ENCODE results near the gene P2RY14.
"Not testable (repeated sequence)": the region's sequence is repeated elsewhere in the genome, so short reads cannot be mapped to it uniquely, and the experiment has no call there.

Gene P2RY14

DNA sequence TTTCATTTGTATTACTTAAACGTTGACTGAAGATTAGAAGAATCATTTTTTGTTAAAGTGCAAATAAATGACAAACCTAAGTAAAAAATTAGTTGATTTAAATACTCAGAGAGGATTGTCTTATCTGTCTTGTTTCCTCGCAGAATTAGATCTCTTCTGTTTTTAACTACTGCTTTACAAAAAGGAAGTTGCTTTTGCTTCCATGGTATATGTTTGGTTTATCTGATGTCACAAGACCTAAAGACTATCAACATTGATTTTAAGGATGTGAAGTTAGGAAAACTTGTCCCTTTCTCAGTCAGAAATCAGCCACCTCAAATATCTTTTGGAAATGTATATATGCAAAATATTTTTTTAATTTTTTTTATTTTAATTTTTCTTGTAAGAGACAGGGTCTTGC is 104.0 kb downstream of the P2RY14 start:
- DNase-seq = no peak

DNA sequence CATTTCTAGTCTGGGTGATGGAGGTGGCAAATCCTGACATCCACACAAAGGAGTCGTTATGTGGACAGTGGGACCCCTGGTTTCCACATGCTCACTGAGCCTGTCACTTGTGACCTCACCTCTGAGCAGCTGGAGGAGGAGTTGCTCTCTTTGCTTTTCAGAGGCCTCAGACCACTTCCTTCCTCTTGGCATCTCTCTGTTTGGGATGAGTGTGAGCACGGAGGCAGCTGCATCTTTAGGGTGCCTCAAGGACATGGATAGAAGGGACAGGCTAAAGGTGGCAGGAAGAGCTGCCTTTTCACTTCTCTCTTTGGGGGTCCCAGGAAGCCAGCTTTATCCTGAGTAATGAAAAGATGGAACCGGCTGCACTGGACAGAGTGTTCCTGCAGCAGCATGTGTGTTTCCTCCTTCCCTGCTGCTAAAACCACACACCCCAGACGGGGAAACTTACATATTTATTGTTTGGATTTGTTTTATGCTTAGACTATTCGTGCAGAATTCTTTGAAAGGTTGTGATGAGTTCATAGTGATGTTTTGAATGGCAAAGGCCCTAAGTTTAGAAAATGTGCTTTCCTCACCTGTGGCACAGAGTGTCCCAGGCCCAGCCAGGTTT is 107.1 kb downstream of the P2RY14 start:
- no peak for DNase-seq

DNA sequence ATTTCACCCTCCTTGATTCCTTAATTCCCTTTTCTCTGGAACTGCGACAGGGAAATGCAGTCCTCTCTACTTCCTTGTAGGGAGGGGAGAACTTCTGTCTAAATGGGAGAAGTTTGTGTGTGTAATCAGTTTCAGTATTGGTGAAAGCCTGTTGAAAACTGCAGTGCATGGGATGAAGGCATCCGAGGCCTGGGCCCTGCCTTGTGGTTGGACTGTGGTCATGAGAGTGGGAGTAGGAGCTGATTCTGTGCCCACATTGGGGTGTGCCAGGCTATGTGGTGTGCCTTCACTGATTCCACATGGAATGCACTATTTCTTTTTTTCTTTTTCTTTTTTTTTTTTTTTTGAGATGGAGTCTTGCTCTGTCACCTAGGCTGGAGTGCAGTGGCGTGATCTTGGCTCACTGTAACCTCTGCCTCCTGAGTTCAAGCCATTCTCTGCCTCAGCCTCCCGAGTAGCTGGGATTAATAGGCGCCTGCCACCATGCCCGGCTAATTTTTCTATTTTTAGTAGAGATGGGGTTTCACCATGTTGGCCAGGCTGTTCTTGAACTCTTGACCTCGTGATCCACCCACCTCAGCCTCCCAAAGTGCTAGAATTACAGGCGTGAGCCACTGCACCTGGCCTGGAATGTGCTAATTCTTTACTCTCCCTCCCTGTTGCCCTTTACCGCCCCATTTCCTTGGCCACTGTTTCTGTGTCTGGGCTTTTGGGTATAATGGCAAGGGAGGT is 108.2 kb downstream of the P2RY14 start:
- DNase-seq = not testable (repeated sequence)

DNA sequence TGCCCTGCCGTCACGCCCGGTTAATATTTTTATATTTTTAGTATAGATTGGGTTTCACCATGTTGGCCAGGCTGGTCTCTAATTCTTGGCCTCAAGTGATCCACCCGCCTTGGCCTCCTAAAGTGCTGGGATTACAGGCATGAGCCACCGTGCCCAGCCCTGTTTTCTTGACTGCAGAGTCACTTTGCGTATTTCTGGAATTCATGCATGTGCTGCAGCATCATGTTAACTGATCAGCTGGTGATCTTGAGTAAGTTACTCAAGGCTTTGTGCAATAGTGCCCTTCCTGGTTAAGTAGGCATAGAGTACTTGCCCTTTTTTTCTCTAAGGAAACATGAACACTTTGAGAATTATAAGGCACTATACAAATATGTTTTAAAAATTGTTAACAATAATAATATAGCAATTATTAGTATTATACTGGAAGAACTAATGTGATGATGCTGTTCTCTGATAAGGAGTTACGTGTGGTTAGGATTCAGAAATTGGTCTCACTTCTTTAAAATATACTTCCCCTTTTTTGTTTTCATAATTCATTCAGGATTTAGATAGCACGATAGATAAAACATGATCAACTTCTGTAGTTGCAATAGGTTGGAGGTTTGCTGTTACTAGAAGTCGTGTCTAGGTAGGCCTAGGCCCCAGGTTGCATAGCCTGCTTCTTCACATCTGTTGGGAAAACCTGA is 108.9 kb downstream of the P2RY14 start:
- DNase-seq = no peak

DNA sequence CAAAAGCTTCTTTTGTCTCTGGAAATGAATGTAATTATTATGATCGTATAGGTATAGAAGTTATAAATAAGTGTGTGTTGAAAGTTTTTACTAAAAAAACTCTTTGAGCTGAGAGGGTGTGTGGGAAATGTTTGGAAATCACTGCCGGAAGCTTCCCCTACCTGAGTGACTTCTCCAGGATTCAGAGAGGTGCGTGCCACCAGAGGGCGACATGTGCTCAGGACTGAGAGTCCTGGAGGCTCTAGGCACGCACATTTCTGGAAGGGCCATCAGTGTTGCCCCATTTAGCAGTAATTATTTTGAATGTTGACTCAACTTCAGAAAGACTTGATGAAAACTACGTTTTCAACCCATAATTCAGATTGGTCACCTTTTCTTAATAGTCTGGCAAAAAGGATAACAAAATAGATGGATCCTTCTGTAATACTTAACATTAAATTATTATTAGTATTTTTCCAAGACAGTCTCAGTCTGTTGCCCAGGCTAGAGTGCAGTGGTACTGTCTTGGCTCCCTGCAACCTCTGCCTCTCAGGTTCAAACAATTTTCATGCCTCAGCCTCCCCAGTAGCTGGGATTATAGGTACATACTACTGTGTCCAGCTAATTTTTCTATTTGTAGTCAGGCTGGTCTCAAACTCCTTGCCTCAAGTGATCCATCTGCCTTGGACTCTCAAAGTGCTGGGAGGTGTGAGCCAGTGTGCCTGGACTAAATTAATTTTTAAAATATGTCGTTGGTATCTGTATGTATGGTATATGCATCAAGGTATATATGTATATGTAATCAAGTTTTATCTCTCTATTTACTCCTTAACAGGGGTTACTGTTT is 109.9 kb downstream of the P2RY14 start:
- DNase-seq = no peak

DNA sequence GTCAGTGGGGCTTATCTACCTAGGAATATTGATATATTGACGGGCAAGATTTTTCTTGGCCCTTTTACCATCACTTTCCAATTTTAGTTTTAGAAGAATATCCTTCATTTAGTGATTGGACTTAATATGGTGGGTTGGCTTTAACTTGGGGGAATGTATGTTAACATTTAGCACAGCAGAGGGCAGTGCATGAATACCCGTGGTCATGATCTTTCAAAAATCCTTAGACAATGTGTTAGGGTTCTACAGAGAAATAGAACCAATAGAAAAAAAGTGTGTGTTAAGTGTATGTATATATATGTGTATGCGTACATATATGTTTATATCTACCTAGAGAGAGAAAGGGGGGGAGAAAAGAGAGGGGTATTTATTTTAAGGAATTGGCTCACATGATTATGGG is 112.2 kb downstream of the P2RY14 start:
- no peak for DNase-seq

DNA sequence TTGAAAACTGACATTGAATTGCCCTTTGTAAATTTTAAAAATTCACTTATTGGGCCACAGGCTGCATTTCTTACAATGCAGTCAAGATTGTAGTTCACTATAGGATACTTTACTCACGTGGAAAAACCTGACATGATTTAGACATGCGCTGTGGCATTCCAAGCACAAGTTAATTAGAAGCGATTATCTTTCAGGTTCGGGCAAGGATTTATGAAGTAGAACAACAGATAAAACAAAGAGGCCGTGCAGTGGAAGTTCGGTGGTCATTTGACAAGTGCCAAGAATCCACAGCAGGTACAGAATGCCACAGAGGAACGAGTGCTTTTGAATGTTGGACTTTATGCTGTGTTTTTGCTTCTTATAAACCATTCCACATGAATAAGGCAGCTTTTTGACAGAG is 113.1 kb downstream of the P2RY14 start:
- DNase-seq = no peak
